ENCODE results near the gene SLC16A8.
"Not testable (repeated sequence)": the region's sequence is repeated elsewhere in the genome, so short reads cannot be mapped to it uniquely, and the experiment has no call there.

Gene SLC16A8

DNA sequence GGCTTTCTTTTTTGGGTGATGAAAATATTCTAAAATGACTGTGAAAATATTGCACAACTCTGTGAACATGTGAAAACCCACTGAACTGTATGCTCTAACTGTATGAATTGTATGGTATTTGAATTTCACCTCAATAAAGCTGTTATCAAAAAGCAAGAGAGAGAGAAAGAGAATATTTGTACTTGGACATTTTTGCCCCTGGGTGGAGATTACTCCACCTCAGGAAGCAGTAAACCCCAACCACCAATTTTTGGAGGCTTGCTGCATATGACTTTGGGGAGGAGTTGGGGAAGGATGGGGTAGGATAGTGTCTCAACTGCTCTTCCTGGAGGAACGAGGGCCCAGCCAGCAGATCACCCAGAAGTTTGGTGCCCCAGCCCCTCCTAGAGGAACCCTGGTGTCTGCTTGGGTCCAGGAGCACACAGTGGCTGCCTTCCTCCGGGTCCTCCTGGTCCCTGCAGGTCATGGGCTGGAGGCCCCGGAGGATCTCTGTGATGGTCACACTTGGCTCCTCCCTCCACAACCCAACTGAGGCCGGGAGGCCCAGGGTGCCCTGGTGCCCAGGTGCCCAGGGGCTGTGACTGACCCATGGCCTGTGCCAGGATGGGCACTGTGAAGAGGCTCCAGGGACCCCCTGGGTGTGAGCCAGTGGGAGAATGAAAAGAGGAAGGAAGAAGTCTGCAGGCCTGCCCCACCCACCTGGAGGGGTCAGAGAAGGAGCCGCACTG, 42.1 kb downstream of the SLC16A8 start:
- no peak for DNase-seq

DNA sequence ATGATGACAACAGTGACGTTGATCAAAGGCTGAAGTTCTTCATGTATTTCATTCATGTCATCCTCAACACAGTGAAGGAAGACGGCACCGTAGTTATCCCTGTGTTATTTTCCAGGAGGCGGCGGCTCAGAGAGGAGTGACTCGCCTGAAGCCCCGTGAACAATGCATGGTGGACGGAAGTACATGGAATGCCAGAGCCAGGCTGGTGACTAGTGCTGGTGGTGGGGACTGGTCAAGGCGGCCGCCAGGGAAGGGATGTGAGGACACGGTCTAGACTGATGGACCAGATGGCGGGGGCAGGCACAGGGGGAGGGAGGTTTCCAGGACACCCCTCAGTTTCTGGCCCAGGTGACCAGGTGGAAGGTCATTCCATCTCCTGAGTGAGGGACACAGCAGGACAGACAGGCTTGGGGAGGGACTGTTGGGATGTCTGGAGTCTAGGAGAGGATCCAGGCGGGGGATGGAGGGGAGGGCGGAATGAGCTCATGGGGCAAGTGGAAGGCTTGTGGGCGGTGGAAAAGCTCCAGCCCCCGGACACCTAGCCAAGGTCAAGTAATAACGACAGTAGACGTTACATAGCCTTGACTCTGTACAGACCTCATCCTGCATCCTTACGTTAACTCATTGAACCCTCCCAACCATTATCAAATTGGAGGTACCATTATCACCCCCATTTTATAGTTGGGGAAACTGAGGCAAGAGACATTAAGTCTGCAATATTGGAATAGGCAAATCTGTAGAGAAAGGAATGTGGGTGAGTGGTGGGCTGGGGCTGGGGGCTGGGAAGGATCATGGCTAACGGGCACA, 42.8 kb downstream of the SLC16A8 start:
- DNase-seq = no peak

DNA sequence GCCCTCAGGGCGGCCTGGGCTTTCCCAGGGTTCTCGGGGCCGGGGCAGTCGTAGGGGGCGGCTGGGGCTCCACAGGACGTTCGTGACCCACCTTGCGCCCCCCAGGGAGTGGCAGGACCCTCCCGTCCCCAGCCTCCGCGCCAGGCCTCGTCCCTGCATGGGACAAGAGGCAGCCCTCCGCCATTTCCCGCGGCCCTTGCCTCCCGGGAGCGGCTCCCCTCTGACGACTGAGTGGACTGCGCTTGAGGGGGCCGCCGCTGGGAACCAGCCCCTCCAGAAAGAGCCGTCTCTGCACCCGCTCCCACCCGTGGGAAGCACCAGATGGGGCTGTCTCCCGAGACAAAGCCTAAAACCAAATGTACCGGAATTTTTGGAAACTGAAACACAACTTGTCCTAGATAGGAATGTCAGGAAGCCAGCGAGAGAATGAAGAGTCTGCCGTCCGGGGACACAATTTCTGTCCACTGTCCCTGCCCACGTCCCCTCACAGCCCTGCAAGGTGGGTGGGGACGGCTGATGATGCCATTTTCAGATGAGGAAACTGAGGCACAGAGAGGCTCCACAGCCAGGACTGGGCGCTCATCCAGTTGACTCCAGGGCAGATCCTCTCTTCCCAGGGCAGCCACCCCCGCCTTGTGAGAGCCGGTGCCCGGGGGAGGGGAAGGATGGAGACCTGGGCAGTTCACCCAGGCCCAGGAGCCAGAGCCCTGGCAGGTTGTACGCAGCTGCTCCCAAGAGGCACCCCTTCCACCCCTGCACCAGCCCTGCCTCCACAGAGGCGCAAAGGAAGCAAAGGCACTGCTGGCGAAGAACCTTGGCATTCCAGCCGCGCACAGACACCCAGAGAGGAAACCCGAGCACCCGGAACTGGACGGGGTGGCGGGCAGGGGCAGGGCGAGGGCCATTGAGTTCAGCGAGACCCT, 44.8 kb downstream of the SLC16A8 start:
- no peak for DNase-seq

- DNase-seq = no peak
These were observed 45.6 kb downstream of the SLC16A8 start for GRCh38 chr22:38038426-38038825.

GRCh38 chr22:38037367-38038150, 46.4 kb downstream of the SLC16A8 start:
- DNase-seq = not testable (repeated sequence)

- DNase-seq = no peak
These were observed 47.5 kb downstream of the SLC16A8 start for GRCh38 chr22:38036392-38037062.

DNA sequence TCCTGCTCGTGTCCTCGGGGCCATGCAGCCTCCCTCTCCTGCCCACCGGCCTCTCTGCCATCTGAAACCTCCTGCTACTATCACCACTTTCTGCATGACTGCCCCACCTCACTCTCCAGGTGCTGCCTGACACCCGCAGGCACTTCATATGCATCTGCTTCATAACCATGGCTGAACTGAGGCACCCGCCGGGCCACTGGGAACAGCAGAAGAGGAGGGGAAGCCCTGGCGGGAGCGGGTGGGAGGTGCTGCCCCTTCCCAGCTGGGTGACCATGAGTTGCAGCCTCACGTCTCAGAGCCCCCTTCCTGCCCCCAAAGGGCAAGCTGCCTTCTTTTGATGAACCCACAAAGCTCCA, 48.5 kb downstream of the SLC16A8 start:
- DNase-seq = no peak

DNA sequence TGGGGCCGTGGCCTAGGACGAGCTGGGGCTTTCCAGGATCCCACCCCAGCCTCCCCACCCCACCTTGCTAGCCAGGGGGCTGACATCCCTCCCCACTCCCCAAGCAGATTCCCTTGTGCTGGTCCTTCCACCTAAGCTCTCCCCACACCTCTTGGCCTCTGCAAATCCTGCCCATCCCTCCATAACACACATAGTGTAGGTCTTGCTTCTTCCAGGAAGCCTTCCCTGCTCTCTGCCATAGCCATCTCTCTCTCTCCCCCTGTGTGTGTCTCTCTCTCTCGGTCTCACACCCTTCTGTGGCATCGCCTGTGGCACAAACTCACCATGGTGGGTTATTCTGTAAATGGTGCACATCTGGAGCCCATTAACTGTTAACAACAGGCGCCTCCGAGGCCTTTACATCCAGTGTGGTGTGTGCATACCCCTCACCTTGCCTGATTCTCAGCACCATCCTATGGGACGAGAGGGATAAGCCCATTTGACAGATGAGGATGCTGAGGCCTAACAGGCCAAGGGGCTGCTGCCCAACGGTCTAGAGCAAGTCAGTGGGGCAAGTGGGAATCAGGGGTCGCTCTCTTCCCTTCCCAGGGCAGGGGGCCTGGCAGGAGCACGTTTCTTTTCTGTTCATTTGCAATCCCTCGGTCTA, 49.0 kb downstream of the SLC16A8 start:
- no peak for DNase-seq

DNA sequence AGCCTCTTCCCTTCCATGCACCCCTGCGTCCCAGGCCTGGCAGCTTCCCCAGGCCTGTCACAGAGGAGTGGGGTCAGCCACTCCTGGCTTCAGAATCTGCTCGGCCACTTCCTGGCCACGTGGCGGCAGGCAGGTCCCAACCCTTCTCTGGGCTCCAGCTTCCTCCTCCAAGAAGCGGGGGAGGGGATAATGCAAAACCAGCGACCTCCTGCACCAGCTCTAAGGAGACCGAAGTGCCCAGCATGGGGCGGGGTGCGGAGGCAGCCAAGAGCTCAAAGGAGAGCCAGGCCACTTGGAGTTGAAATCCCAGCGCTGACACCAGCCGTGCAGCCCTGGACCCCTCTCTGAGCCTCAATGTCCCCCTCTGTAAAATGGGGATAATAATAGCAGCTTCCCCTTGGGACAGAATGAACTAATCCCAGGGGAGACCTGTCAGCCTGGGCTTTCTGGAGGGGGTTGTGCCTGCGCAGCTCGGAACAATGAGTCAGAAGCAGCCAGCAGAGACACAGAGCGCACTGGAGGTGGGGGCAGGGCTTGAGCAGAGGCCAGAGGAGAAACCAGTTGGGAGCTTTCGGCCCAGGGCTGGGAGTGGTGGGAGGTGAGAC, 49.6 kb downstream of the SLC16A8 start:
- DNase-seq = no peak

GRCh38 chr22:38033522-38034277, 50.3 kb downstream of the SLC16A8 start:
- DNase-seq = no peak

DNA sequence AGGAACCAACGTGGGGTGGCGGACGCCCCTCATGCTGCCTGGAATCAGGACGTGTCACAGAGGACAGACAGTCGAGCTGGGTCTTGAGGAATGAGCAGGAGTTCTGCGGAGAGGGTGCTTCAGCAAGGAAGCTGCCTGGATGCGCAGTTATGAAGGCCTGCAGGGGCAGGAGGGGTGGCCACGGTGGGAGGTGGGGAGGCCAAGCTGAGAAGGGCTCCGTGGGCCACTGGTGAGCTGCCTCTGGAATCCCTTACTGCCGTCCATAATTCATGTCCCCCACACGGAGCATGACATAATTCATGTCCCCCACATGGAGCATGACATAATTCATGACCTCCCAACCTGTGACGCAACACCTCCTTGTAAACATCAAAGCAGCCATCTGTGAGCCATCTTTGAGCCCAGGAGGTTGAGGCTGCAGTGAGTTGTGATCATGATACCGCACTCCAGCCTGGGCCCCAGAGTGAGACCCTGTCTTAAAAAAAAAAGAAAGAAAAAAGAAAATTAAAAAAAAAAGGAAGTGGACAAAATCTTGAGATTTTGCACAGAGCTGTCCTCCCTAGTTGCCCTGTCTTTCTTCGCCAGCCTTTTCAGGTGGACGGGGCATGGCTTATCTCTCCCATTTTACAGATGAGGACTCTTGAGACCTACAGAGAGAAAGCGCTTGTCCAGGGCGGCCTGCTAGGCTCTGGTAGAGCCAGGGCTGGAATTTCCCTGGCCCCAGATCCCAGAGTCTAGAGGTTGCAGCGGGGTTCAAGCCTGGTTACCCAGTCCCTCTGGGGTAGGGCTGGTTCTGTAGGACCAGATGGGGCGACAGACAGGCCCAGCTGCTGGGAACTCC, 51.1 kb downstream of the SLC16A8 start:
- DNase-seq = no peak

- no peak for DNase-seq
These were observed 52.5 kb downstream of the SLC16A8 start for GRCh38 chr22:38031491-38031890.

DNA sequence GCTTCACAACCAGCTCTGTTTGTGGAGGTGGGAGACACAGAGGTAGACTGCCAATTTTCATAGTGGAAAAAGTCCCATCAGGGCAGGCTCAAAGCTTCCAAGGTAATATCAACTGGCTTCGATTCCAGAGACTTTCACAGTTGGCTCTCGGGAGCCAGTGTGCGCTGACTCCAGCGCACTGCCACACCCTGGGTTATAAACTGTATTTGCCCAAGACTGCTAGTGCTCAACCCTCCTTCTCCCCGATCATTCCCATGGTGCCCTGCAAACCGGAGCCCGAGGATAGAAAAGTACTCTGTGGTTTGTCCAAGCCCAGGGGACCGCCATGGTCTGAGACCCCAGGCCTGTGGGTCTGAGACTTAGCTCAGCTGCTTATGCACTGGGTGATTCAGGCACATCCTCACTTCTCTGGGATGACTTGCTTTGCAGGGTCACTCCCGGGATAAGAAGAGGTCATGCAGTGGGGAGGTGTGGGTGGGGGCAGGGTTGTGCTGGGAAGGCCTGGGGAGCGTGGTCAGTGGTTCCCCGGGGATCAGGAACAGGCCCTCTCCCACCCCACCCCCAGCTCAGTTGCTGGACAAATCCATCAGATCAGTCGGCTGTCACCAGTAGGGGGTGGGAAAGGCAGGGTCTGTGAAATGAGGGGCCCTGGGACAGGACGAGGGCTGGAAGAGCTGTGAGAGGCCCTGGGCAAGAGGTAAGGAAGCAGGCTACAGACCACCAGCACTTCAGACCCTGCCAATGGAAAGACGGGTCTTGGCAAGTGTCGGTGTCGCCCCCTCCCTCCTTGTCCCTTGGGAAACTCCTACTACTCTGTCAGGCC, 53.5 kb downstream of the SLC16A8 start:
- DNase-seq = no peak

DNA sequence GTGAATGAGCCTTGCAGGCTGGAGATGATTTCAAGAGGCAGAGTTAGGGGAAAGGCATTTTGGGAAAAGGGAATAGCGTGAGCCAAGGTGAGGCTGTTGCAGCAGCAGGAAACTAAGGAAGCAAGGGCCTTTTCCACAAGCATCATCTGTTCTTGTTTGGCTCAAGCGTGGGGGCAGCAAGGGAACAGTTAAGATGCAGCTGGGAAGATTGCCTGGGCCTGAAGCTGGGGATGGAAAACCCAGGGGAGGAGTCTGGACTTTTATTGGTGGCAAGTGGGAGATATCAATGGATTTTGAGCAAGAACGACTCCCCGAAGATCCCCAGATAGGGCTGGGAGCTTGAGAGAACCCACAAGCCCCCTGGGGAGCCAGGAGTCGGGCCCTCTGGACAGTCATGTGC, 54.1 kb downstream of the SLC16A8 start:
- no peak for DNase-seq

DNA sequence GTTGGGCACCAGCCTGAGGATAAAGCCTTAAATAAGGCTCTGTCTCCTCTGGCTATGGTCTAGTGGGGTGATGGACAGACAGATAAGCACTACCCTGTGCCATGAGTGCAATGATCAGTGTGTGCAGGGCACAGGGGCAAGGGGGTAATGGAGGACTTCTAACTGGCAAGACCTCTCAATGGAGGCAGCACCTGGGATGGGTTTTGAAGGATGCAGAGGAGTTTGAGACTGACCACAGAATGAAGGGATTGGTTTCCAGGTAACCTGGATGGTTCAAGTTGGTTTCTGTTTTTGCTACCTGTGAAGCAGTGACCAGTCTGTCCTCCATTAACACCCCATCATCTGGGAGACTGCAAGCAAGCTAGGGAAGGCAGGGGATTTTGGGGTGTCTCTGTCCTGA, 54.6 kb downstream of the SLC16A8 start:
- DNase-seq = no peak

GRCh38 chr22:38028344-38029130, 55.4 kb downstream of the SLC16A8 start:
- no peak for DNase-seq

Measured in activated CD4-positive, alpha-beta T cell treated with anti-CD3 and anti-CD28 coated beads, Interleukin-2, amount 50 U/mL, for 16 hours (primary cell).